Measurements from ENCODE around the gene KLHDC7B.

The KLHDC7B gene

DNA sequence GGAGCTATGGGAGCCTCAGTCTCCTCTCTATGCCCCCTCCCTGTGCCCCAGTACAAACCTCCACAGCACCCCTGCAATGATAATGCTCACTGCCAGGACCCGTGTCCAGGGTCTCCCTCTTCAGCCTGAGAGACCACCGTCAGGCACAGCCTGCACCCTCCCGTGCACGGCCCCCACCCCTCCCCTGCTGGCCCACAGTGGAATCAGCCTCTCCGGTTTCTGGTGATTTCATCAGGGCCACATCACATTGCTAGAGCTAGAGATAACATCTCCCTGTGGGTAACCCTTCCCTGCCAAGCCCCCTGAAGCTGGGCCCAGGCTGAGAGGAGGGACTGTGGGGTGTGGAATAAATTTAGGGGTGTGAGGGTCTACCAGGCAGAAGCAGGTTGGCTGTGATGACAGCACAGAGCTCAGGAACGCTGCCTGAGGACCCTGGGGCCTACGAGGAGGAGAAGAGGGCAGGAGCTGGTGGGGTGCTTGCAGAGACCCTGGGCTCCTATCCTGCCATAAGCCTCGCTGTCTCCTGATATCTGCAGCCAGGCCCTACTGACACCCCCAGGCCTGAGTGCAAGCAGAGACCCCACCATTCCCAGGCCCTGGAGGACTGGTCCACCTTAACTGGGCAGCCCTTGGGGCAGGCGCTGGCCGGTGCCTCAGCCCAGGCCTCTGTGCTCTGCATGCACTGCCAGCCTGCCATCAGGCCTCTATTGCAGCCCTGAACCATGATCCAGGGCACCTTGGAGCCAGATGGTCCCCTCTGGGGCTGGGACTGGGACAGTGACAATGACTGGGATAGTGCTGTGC lies at the start of gene KLHDC7B:
TSS of gene KLHDC7B (plus strand) at position 378 of the 804 bp plus-strand sequence. CDS start at position 723, 345 bp downstream.
- DNase-seq = no peak

DNA sequence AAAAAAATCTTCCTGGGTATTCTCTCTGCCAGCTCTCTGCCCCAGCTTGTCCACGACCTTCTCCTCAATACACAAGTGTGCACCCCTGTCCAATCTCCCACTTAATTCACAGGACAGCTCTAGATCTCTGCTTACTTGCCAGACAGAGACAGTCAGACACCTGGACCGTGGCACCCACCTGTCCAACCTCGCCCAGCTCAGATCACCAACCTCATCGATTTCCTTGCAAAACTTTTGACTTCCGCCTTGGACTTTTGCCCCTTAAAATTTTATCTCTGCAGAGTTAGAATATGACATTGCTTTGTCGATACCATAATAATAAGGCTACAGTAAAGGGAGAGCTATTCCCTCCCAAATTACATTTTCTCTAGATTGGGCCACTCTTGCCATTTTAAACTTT lies 48.6 kb upstream of the KLHDC7B start:
- DNase-seq = no peak

DNA sequence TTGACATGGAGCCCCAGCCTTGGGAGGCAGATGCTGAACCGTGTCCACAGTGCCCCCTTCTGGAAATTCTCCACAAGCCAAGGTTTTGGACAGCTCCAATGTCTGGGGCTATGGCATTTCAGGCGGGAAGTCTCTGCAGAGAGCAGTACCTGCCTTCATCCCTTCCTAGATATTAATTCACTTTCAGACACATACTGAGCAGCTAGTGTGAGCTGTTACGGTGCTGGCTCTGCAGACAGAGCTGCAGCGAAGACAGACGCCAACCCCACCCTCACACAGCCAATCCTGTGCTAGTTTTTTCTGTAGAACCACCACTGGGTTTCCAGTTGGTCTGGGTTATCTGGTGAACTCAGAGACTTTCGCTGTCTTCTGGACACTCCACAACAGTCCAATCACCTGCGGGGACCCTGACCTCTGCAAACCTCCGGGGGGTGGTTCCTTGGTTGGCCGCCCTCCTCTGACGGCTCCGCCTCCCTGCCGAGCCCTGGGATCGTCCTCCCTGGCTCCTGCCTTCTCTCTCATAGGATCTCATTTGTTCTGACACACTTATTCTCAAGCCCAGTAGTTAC lies 47.3 kb upstream of the KLHDC7B start:
- DNase-seq = peak; percentile 77

- no peak for DNase-seq
Observed at GRCh38 chr22:50500452-50500851, 45.2 kb upstream of the KLHDC7B start.

- DNase-seq = no peak
Observed at GRCh38 chr22:50502096-50502495, 43.6 kb upstream of the KLHDC7B start.

DNA sequence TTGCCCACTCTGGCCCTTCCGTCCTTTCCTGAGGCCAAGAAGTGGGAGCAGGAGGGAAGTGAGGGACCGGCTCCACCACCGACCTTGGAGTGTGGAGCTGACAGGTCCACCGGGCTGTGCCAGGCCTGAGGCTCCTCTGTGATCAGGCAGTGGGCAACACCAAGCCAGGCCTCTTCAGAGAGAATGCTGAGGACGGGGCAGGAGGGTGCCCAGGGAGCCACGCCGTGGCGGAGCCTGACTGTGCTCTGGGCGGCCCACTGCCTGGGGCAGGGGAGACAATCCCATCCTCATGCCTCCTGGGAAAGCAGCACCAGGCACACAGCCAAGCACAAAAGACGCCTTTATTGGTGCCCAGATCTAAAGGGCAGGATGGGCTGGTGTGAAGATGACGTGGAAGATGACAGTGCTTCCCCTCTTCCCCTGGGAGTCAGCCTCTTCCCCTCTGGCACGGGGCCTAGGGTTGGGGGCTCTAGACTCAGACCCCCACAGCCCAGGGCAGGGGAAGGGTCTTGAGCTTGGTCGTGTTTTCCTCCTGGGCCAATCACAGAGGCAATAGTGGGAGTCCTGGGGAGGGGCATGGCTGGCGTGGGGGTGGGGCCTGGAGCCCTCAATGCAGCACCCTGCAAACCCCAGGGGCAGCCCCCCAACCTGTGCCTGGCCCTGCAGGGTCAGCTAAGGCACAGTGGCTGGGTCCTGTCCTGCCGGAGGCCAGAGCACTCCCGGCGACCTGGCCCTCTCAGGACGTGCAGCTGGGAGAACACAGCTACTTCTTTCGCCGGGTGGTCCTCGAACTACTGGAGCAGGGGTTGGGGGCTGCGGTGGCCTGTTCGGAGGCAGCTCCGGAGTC lies 42.8 kb upstream of the KLHDC7B start:
- no peak for DNase-seq

DNA sequence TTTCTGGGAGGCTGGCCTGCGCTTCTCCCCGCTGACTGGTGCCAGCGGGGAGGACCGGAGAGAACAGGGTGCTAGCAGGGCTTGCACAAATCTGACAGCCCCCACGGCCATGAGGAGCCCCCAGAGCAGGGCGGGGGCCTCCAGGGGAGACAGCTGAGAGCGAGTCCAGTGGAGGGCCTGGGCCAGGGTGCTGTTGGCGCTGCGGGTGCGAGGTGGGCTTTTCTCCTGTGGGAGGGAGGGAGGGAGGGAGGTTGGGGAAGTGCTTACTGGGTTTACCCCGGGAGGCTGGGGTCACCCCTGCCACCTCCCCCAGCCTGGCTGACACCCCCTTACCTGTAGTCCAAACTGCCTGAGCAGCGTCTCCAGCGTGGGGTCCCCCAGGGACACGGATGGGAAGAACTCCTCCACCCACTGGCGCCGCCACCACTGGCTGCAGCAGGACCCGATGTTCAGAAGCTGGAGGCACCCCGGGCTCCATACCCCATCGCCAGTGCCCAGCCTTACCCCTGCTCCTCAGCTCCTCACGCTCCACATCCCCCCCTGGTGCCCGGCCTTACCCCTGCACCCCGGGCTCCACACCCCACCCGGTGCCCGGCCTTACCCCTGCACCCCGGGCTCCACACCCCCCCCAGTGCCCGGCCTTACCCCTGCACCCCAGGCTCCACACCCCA lies 42.1 kb upstream of the KLHDC7B start:
- DNase-seq = no peak

DNA sequence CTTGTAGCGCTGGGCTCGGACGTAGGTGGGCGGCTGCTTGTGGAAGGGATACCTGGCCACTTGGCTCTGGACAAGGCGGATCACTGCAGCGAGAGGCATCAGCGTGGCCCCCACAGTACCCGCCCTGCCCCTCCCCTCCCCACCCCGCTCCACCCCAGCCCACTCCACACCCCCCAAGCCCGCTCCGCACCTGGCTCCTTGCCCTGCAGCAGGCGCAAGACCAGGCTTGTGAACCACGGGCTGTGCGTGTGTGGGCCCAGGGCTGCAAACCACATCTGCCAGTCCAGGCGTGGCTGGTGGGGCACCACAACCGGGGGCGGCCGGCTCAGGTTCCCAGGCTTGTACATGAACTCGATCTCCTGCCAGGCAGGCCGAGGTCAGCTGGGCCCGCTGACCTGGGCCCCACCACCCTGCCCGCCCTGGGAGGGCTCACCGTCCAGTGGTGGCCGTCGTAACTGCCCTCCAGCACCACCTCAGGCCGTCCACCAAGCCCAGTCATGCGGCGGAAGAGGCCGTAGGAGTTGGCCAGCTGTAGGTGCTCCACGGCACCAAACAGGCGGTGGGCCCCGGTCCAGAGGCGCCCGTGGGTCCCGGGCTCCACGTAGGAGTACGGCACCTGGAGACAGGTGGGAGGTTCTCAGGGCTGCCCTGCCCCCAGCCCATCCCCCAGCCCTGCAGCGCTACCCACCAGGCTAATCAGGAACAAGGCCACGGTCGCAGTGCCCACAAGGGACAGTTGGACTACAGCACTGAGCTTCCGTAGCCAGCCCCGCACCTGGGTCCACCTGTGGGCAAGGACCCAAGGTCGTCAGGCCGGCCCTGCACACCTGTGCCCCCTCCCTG lies 41.1 kb upstream of the KLHDC7B start:
- no peak for DNase-seq

DNA sequence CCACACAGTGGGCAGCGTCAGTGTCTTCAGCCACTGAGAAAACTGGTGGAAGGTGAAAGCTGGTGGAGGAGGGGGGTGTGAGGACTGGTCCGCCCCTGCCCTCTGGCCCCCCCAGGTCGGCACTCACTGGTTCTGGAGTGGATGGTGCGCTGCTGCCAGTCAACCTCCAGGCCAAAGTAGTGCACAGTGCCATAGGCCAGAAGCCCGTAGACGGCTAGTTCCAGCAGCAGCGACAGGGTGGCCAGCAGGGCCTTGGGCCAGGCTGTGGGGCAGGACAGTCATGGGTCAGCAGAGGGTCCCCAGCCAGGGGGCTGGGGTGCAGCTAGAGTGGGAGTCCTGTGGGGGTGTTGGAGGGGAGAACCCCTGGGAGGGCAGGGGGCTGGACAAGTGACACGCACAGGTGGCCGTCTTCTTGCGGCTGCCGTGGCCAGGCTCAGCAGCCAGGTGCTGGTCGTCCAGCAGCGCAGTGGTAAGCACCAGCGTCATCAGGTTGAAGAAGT lies 40.4 kb upstream of the KLHDC7B start:
- no peak for DNase-seq

GRCh38 chr22:50505776-50506610 lies 39.7 kb upstream of the KLHDC7B start:
- DNase-seq = no peak

DNA sequence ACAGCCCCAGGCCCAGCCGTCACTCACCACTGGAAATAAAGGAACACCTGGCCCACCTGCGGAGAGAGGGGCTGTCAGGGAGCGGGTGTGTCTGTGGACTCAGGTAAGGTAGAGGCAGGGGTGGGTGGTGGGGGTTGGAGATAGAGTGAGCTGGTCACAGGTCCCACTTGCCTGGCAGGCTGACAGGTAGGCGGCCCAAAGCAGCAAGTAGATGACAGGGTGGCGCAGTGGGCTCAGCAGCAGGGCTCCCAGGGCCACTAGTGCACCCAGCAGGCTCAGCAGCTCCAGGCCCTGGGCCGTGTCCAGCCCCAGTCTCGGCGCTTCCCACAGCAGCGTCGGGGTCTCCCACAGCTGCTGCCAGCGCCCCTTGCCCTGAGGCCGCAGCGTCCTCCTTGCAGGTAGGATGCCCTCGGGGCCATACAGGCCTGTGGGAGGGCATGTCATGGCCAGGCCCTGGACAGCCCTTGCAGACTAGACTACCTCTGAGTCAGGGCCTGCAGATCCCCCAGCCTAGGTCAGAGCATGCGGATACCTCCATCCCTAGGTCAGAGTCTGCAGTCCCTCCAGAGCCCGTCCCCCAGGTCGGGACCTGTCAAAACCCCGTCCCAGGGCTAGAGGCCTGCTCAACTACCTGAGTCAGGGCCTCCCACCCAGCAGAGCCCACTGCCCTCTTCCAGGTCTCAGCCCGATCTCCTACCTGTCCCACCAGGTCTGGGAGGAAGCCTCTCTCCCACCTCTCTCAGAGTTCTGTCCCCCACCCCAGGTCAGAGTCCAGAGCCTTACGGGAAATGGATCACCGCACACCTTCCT lies 38.9 kb upstream of the KLHDC7B start:
- DNase-seq = no peak

DNA sequence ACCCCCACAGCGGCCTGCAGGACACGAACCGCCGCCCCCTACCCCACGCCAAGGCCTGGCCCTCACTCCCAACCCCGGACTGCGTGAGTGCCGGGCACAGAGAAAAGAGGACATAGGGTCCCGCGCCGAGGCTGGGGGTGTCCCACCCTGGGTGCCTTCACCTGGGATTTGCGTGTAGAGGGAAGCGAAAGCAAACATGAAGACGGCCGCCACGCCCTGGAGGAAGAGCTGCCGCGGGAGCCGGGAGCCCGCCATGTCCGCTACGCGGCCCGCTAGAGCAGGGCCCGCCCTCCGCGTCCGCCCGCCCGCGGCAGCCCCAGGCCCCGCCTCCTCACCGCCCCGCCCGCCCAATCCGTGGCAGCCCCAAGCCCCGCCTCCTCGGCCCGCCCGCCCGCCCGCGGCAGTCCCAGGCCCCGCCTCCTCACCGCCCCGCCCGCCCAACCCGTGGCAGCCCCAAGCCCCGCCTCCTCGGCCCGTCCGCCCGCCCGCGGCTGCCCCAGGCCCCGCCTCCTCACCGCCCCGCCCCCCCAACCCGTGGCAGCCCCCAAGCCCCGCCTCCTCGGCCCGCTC lies 38.2 kb upstream of the KLHDC7B start, which contains the start of gene LMF2:
TSS of gene LMF2 (minus strand) at position 282 of the 570 bp plus-strand sequence. CDS start at position 255, 27 bp downstream.
- DNase-seq = peak; percentile 75

DNA sequence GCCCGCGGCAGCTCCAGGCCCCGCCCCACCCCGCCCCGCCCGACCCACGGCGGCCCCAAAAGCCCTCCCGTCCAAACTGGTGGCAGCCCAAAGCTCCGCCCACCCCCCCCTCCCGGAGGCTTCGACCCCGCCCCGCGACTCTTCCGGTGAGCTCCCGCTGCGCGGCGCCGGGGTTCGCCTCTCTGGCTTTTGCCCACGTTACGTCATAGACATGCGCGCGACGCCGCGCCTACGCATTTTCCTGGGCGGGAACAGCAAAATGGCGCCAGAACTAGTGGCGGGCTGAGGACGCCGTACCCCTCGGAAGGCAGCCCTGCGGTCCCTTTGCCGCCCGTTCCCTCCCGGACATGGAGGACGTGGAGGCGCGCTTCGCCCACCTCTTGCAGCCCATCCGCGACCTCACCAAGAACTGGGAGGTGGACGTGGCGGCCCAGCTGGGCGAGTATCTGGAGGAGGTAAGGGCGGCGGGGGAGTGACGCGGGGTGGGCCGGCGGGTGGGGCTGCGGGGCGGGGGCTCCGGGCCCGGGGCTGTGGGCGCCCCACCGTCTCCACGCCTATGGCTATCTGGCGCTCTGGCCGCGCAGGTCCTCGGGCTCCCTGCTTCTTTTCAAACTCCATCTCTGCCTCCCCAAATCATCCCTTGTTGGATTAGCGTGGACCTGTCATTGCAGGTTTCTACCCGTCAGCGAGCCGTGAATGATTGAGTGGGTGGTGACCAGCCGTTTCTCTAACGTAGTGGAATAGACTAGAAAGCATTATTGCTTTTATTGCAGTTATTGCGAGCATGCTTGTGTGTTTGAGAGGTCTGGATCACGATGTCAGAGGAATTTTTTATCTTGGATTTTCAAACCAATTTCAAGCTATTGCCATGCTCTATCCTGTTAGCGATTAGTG lies 37.5 kb upstream of the KLHDC7B start, which contains the start of gene NCAPH2:
TSS of gene NCAPH2 (plus strand) at position 234 of the 894 bp plus-strand sequence. CDS start at position 348, 114 bp downstream.
- peak; percentile 95 for DNase-seq

- DNase-seq = no peak
Observed at GRCh38 chr22:50508897-50509296, 36.8 kb upstream of the KLHDC7B start.

- DNase-seq = no peak
Observed at GRCh38 chr22:50513175-50513574, 32.5 kb upstream of the KLHDC7B start.

- DNase-seq = no peak
Observed at GRCh38 chr22:50516068-50516467, 29.6 kb upstream of the KLHDC7B start.

GRCh38 chr22:50516891-50517290 lies 28.8 kb upstream of the KLHDC7B start:
- no peak for DNase-seq

All from hematopoietic multipotent progenitor cell treated with erythropoietin and hydrocortisone succinate and interleukin-3 and kit ligand, for 8 days (in vitro differentiated cells).